ENCODE measurements around the gene OR1K1. TPM values are rescaled to one million over a fixed set of nuclear protein-coding genes. Genes with fewer than 3 reads are reported as not detected.

OR1K1 gene
- total RNA-seq, 2 donors from 2014 or later = not detected

- WGBS, 2 experiments (ENCODE audit: insufficient coverage in 1 of 2, insufficient read length in 1 of 2) = 91 to 100% methylated on average over 2 to 3 of the region's 3 CpGs
- H3K4me1 ChIP-seq (ENCODE audit: control insufficient read depth, insufficient read depth, low read length) = no peaks in the 10 kb centered on the region
- DNase-seq = no peak
- H3K36me3 Mint-ChIP-seq (ENCODE audit: low read depth) = peaks cover 37% of the 10 kb centered on the region
- no peaks in the 10 kb centered on the region for H3K9me3 Mint-ChIP-seq
- no peaks in the 10 kb centered on the region for H3K27me3 Mint-ChIP-seq (ENCODE audit: insufficient read depth)
- no peaks in the 10 kb centered on the region for H3K27me3 ChIP-seq (ENCODE audit: control insufficient read depth, insufficient read depth, low read length, poor library complexity, severe bottlenecking)
- TF ChIP-seq, protein P1, sequence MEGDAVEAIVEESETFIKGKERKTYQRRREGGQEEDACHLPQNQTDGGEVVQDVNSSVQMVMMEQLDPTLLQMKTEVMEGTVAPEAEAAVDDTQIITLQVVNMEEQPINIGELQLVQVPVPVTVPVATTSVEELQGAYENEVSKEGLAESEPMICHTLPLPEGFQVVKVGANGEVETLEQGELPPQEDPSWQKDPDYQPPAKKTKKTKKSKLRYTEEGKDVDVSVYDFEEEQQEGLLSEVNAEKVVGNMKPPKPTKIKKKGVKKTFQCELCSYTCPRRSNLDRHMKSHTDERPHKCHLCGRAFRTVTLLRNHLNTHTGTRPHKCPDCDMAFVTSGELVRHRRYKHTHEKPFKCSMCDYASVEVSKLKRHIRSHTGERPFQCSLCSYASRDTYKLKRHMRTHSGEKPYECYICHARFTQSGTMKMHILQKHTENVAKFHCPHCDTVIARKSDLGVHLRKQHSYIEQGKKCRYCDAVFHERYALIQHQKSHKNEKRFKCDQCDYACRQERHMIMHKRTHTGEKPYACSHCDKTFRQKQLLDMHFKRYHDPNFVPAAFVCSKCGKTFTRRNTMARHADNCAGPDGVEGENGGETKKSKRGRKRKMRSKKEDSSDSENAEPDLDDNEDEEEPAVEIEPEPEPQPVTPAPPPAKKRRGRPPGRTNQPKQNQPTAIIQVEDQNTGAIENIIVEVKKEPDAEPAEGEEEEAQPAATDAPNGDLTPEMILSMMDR (conservative IDR thresholded peaks at IDR 0.05) = no peak
- H3K9ac ChIP-seq (ENCODE audit: extremely low read depth, low read length, poor library complexity, severe bottlenecking) = no peak overlapping the region
- no peak overlapping the region for H3K27ac ChIP-seq (ENCODE audit: low read depth, low read length)
- H3K27ac Mint-ChIP-seq = no peak overlapping the region
- no peak overlapping the region for H3K4me3 ChIP-seq (ENCODE audit: low read length)
- H3K9me3 ChIP-seq (ENCODE audit: control insufficient read depth, low read length) = no peaks in the 10 kb centered on the region
- peaks cover 54% of the 10 kb centered on the region for H3K36me3 ChIP-seq (ENCODE audit: control insufficient read depth, insufficient read depth, low read length)
- no peak overlapping the region for H3K4me3 Mint-ChIP-seq
- H3K4me1 Mint-ChIP-seq = no peaks in the 10 kb centered on the region
These were observed 45.2 kb downstream of the OR1K1 start for GRCh38 chr9:122845116-122845515.

DNA sequence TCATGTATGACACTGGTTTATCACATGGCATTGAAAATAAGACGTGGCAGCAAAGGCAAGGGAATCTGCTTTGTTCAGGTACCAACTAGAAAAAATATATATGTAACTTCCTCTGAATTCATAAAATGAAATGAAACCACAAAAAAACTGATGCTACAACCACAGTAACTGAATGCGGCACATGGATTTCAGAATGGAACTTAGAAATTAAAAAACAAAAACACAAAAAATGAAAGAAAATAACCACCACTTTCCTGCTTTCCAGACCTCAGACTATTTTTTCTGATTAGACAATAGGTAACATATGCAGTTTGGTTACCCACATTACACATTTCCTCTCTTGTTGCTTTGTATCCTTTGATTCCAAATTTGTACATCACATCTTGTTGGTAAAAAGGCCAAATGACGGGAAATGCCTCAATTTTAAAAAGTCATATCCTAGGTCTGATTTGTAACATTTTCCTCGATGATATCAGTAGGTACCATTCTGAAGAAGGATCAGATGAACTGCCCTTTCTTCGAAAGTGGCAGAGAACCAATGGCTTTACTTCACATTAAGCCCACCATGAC lies 46.5 kb downstream of the OR1K1 start:
- Histone ChIP-seq H3K4me3 (ENCODE audit: low read length) (no peak overlapping the region), H3K27me3 (ENCODE audit: control insufficient read depth, insufficient read depth, low read length, poor library complexity, severe bottlenecking) (no peaks in the 10 kb centered on the region), H3K9ac (ENCODE audit: extremely low read depth, low read length, poor library complexity, severe bottlenecking) (no peak overlapping the region), H3K36me3 (ENCODE audit: control insufficient read depth, insufficient read depth, low read length) (peaks cover 66% of the 10 kb centered on the region), H3K27ac (ENCODE audit: low read depth, low read length) (no peak overlapping the region), H3K9me3 (ENCODE audit: control insufficient read depth, low read length) (peaks cover 11% of the 10 kb centered on the region), H3K4me1 (ENCODE audit: control insufficient read depth, insufficient read depth, low read length) (no peaks in the 10 kb centered on the region)
- no peak overlapping the region for H3K27ac Mint-ChIP-seq
- DNase-seq = no peak
- WGBS, 2 experiments (ENCODE audit: insufficient coverage in 1 of 2, insufficient read length in 1 of 2) = 94 to 98% methylated on average over 3 to 5 of the region's 5 CpGs
- H3K27me3 Mint-ChIP-seq (ENCODE audit: insufficient read depth) = no peaks in the 10 kb centered on the region
- peaks cover 9% of the 10 kb centered on the region for H3K9me3 Mint-ChIP-seq
- TF ChIP-seq, protein P1 (conservative IDR thresholded peaks at IDR 0.05) = no peak
- no peaks in the 10 kb centered on the region for H3K4me1 Mint-ChIP-seq
- H3K36me3 Mint-ChIP-seq (ENCODE audit: low read depth) = peaks cover 49% of the 10 kb centered on the region
- H3K4me3 Mint-ChIP-seq = no peak overlapping the region

DNA sequence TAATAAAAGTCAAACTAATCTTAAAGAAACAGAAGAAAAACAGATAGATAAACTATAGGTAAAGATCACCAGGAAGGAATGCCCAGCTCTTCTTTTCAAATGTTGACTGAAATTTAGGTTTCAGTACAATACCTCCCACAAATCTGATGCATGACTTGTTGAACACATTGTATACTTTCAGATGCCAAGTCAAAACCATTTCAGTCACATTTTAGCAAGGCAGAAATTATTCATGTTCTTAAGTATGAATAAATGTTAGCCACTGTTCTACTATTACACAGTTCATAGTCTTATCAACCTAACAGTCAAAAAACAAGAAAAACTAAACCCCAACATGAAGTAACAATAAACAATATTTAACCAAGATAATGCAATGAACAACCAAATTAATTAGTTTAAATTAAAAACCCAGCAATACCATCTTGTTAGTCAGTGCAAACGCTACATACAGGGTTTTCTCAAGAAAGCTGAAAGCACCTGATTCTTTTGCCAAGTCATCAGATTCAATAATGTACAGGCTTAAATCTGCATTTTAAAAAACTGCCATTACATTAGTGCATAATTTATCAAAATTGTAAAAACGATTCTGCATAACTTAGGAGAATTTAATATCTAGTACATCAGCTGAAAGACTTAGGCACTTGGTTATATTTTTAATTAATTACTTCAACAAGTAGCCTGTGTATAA lies 48.5 kb downstream of the OR1K1 start:
- H3K27me3 Mint-ChIP-seq (ENCODE audit: insufficient read depth) = no peaks in the 10 kb centered on the region
- H3K27ac Mint-ChIP-seq = no peak overlapping the region
- no peak for DNase-seq
- Histone ChIP-seq H3K27ac (ENCODE audit: low read depth, low read length) (no peak overlapping the region), H3K9me3 (ENCODE audit: control insufficient read depth, low read length) (peaks cover 14% of the 10 kb centered on the region), H3K27me3 (ENCODE audit: control insufficient read depth, insufficient read depth, low read length, poor library complexity, severe bottlenecking) (no peaks in the 10 kb centered on the region), H3K4me3 (ENCODE audit: low read length) (no peak overlapping the region), H3K9ac (ENCODE audit: extremely low read depth, low read length, poor library complexity, severe bottlenecking) (no peak overlapping the region), H3K36me3 (ENCODE audit: control insufficient read depth, insufficient read depth, low read length) (peaks cover 68% of the 10 kb centered on the region), H3K4me1 (ENCODE audit: control insufficient read depth, insufficient read depth, low read length) (no peaks in the 10 kb centered on the region)
- H3K9me3 Mint-ChIP-seq = peaks cover 20% of the 10 kb centered on the region
- TF ChIP-seq, protein P1 (conservative IDR thresholded peaks at IDR 0.05) = no peak
- 80 to 100% methylated on average over 1 to 2 of the region's 2 CpGs for WGBS, 2 experiments (ENCODE audit: insufficient coverage in 1 of 2, insufficient read length in 1 of 2)
- no peaks in the 10 kb centered on the region for H3K4me1 Mint-ChIP-seq
- no peak overlapping the region for H3K4me3 Mint-ChIP-seq
- H3K36me3 Mint-ChIP-seq (ENCODE audit: low read depth) = peaks cover 61% of the 10 kb centered on the region

Other genes with a start within 250 kb of the OR1K1 start
- not detected for gene OR1N2, start 247.0 kb upstream of the OR1K1 start, total RNA-seq
- not detected for gene OR1L8, start 216.7 kb upstream of the OR1K1 start, total RNA-seq
- gene OR1Q1, start 185.4 kb upstream of the OR1K1 start, total RNA-seq = not detected
- gene OR1B1, start 142.5 kb upstream of the OR1K1 start, total RNA-seq = not detected
- not detected for gene OR1L1, start 138.4 kb upstream of the OR1K1 start, total RNA-seq
- not detected for gene OR1L3, start 125.0 kb upstream of the OR1K1 start, total RNA-seq
- not detected for gene OR1L4, start 76.1 kb upstream of the OR1K1 start, total RNA-seq
- gene OR1L6, start 57.8 kb upstream of the OR1K1 start, total RNA-seq = not detected
- not detected for gene OR5C1, start 11.2 kb upstream of the OR1K1 start, total RNA-seq
- 10 to 100 TPM; 26.3 to 28.6 TPM for gene PDCL, start 28.5 kb downstream of the OR1K1 start, total RNA-seq
- 10 to 100 TPM; 56.4 to 60.1 TPM for gene RC3H2, start 105.2 kb downstream of the OR1K1 start, total RNA-seq
- 10 to 100 TPM in 1 of 2 donors, 1 to 10 TPM in 1; 9.3 to 11.7 TPM for gene ZBTB6, start 113.2 kb downstream of the OR1K1 start, total RNA-seq
- 10 to 100 TPM in 1 of 2 donors, 1 to 10 TPM in 1; 9.8 to 11.6 TPM for gene ZBTB26, start 131.4 kb downstream of the OR1K1 start, total RNA-seq
- gene RABGAP1, start 140.9 kb downstream of the OR1K1 start, total RNA-seq = 10 to 100 TPM; 41.9 to 49.7 TPM
- gene GPR21, start 233.5 kb downstream of the OR1K1 start, total RNA-seq = 1 to 10 TPM; 1.5 to 1.8 TPM

All from endodermal cell (in vitro differentiated cells).